CD4-positive, alpha-beta T cell treated with Interleukin-15 for 1 hour (primary cell): ENCODE data around the gene TTC7B.

Experiments used
- DNase-seq: peaks from one replicate; pipeline ENCODE4 v3.0.0-alpha.2; 2020

Gene TTC7B

GRCh38 chr14:90611501-90611900 is 204.7 kb downstream of the TTC7B start:
- DNase-seq: no peak

- DNase-seq: no peak
Observed at GRCh38 chr14:90610346-90611040, 205.7 kb downstream of the TTC7B start.

GRCh38 chr14:90609376-90609775 is 206.9 kb downstream of the TTC7B start:
- no peak for DNase-seq

- DNase-seq: no peak
Observed at GRCh38 chr14:90608929-90609341, 207.3 kb downstream of the TTC7B start.

GRCh38 chr14:90608281-90608680 is 207.9 kb downstream of the TTC7B start:
- DNase-seq: no peak

- DNase-seq: no peak
Observed at GRCh38 chr14:90607141-90607540, 209.1 kb downstream of the TTC7B start.

- DNase-seq: no peak
Observed at GRCh38 chr14:90606434-90606833, 209.8 kb downstream of the TTC7B start.

GRCh38 chr14:90605430-90605829 is 210.8 kb downstream of the TTC7B start:
- no peak for DNase-seq

- DNase-seq: no peak
Observed at GRCh38 chr14:90604356-90604755, 211.9 kb downstream of the TTC7B start.

GRCh38 chr14:90603841-90604240 is 212.4 kb downstream of the TTC7B start:
- DNase-seq: no peak

- no peak for DNase-seq
Observed at GRCh38 chr14:90603336-90603735, 212.9 kb downstream of the TTC7B start.

GRCh38 chr14:90602088-90602687 is 214.0 kb downstream of the TTC7B start:
- DNase-seq: no peak

- no peak for DNase-seq
Observed at GRCh38 chr14:90601563-90601962, 214.7 kb downstream of the TTC7B start.

- no peak for DNase-seq
Observed at GRCh38 chr14:90600619-90601018, 215.6 kb downstream of the TTC7B start.

- DNase-seq: no peak
Observed at GRCh38 chr14:90599748-90600507, 216.3 kb downstream of the TTC7B start.

- no peak for DNase-seq
Observed at GRCh38 chr14:90599339-90599738, 216.9 kb downstream of the TTC7B start.

GRCh38 chr14:90597961-90598360 is 218.3 kb downstream of the TTC7B start:
- no peak for DNase-seq

GRCh38 chr14:90596733-90597132 is 219.5 kb downstream of the TTC7B start:
- DNase-seq: no peak

GRCh38 chr14:90593254-90594040 is 222.8 kb downstream of the TTC7B start:
- no peak for DNase-seq

- no peak for DNase-seq
Observed at GRCh38 chr14:90592655-90593054, 223.6 kb downstream of the TTC7B start.

- no peak for DNase-seq
Observed at GRCh38 chr14:90587918-90588317, 228.3 kb downstream of the TTC7B start.

- no peak for DNase-seq
Observed at GRCh38 chr14:90587252-90587910, 228.8 kb downstream of the TTC7B start.

- no peak for DNase-seq
Observed at GRCh38 chr14:90585106-90585505, 231.1 kb downstream of the TTC7B start.
